ENCODE results near the gene ROBO2.

Gene ROBO2

GRCh38 chr3:77052051-77052501 lies 12.2 kb downstream of the ROBO2 start:
- no peak for DNase-seq

GRCh38 chr3:77052733-77053670 lies 13.1 kb downstream of the ROBO2 start:
- no peak for DNase-seq

DNA sequence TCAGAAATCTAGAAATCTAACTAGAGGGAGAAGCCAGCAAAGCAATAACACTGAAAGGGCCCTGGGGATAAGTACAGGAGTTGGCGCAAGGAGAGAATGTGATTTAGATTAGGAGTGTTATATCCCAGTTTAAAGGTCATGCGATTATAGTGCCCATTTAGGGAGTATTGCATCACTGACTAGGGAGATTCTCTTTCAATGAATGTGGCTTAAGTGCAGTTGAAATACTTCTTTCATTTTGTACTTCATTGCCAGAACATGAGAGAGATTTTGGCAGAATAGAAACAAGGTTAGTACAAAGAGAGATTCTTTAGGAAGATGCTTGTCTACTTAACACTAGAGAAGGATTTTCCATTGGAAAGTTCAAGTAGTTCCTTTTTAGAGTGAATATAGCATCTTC lies 13.9 kb downstream of the ROBO2 start:
- no peak for DNase-seq

DNA sequence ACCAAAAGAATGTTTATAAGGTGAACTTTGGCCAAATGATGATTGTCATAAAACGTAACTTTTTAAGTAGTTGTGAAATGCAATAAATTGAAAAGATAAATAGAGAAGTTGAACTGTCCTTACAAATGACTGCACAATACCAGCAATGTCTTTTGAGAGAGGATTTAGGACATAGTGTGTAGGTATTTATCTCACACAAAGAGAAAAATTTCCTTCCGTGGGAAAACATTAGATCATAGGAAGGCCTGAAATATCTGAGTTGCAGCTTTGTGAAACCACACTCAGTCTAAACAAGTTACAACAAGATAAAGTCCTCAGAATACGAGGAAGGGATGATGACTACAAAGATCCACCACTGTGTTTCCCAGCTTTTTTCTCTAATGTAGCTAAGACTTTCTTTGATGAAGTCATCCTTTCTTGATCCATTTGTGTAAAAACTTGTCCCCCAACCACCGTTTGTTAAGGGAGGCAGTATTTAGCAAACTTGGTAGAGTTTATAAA lies 16.0 kb downstream of the ROBO2 start:
- no peak for DNase-seq

- no peak for DNase-seq
Measured at GRCh38 chr3:77059354-77059753, 19.5 kb downstream of the ROBO2 start.

DNA sequence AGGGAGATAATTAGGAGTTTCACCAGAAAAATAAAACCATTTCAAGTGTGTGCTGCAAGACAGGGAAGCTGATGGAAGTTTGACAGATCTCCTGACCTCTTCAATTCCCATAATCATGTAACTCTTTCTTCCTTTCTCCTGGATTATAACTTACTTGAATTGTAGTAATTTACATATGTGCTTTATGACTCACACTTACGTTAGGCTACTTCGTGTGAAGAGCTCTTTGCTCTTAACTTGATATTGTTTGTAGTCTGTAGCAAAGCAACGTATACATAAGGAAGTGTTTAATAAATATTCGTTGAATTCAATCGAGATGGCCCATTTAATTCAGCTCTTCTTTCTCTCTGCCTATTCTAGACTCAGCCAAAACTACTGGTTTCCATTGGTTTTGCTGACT lies 23.5 kb downstream of the ROBO2 start:
- no peak for DNase-seq

DNA sequence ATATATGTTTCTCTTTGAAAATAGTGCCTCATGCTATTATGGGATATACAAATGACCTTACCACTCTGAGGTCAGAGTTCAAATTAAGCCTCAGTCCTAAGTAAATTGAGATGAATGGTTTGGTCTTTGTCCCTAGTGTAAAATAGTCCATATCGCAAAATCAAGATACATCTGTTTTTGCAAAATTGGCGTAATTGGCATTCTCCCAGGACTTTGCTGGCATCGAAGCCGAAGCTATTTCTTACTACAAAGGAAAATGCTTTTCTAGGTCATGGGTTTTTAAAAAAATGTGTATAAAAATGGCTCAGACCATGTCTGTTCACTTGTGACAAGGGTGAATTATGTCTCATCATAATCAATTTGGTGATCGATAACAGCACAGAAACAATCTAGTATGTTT lies 25.9 kb downstream of the ROBO2 start:
- no peak for DNase-seq

- DNase-seq: no peak
Measured at GRCh38 chr3:77066829-77067228, 26.9 kb downstream of the ROBO2 start.

DNA sequence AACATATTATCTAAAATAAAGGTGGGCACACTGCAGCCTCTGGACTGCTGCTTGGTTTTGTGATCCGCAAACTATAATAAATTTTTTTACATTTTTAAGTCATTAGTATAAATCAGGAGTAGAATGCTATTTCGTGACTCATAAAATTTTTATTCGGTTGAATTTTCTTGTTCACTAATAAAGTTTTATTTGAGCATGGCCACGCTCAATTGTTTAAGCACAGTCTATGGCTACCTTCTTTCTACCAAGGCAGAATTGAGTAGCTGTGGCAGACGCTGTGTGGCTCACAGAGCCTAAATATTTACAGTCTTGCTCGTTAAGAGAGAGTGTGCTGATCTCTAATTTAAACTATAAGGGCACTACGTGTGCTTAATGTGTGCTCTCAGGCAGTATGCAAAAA lies 28.9 kb downstream of the ROBO2 start:
- no peak for DNase-seq

DNA sequence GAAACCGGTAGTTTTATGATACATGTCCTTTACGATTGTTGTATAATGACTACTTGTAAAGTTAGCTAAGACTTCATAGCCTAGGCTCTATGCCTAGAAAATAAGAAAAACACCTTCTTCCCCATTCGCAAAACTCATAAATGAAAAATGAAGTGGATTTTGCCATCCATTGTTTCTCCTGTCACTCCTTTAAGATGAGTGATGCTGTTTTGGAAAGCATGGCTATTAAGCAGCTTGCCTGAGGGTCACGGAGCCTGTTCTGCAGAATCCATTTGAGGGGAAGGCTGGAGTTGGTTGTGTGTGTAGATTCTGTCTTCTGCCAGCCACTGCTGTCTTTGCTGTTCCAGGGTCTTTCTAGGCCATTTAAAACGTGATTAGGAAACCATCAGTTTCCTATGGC lies 31.5 kb downstream of the ROBO2 start:
- DNase-seq: no peak

GRCh38 chr3:77071809-77072208 lies 31.9 kb downstream of the ROBO2 start:
- no peak for DNase-seq

DNA sequence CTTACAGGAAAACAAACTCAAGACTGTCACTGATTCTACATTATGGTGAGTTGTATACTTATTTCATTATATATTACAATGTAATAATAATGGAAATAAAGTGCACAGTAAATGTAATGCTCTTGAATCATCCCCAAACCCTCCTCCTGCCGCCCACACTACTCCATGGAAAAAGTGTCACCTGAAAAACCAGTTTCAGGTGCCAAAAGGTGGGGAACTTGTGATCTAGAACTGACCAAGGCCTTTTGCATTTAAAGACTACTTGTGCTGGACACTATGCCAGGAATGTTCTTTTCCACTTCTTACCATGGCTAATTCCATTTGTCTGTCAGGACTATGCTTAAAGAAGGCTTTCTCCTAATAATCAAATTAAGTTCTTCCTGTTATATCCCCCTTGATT lies 32.3 kb downstream of the ROBO2 start:
- no peak for DNase-seq

GRCh38 chr3:77078279-77078678 lies 38.4 kb downstream of the ROBO2 start:
- no peak for DNase-seq

DNA sequence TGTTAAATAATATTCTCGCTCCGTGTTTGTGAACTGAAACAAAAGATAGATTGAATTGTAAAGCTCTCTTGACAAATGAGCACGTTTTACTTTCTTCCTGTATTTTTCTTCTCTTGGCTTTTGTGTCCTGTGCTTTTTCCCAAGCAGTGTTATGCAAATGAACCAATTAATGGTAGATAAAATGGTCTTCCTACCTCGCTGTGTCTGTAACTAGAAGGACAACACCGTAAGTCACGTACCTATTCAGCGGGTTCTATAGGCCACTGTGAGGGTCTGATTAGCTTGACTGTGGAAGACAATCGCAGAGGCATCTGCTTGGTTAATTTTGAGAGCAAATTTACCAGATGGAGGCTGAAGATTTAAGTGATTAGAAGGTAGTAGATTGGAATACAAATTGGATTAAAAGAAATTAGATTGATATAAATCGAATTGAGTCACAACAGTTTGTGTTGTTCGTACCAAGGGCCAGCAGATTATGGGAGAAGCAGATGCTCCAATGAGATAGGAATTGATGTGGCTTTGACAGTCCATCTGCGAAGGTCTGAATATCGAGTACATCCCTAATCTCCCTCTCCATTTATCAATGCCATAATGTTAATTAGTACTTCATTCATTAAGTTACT lies 40.2 kb downstream of the ROBO2 start:
- no peak for DNase-seq

DNA sequence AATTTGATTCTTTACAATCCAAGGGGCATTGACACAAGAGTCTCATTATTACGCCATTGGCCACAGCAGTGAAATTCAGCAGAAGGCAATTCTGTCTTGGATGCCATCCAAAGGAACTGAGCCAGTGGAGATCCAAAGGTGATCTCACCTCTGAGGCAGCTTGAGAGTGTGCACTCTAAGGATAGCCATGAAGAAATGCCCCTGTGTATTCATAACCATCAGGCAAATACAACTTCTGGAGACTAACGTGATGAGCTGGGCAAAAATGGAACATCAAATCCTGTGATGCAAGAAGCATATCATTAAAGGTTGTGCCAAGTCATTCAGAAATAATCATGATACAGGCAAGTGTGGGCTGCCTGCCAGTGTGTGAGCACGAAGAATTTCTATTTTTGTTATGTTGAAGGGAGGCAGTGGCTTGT lies 41.4 kb downstream of the ROBO2 start:
- no peak for DNase-seq

DNA sequence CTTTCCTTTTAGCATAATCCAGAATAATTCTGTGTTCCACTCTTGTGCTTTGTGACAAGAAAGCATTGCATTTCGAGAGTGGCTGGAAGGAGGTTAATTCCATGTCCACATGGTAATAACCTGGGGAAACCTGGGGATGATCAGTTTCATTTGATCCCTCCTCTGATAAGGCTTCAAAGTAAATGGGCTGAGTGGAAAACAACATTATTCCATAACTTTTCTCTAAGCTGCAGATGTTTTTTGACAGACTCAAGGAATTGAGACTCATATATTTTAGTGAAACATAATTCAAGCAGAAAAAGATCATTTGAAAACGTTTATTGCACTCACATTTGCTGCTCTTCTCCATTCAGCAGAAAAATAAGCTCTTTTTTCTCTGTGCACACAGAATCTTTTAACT lies 44.6 kb downstream of the ROBO2 start:
- no peak for DNase-seq

GRCh38 chr3:77086408-77086807 lies 46.5 kb downstream of the ROBO2 start:
- no peak for DNase-seq

DNA sequence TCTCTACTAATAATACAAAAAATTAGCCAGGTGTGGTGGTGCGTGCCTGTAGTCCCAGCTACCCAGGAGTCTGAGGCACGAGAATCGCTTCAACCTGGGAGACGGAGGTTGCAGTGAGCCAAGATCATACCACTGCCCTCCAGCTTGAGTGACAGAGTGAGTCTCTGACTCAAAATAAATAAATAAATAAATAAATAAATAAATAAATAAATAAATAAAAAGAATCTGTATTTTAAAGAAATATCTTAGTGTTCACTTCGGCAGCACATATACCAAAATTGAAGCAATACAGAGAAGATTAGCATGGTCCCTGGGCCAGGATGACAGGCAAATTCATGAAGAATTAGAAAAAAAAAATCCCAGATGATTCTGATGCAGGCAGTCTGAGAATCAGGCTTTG lies 51.9 kb downstream of the ROBO2 start:
- no peak for DNase-seq

- no peak for DNase-seq
Measured at GRCh38 chr3:77093101-77093500, 53.2 kb downstream of the ROBO2 start.

DNA sequence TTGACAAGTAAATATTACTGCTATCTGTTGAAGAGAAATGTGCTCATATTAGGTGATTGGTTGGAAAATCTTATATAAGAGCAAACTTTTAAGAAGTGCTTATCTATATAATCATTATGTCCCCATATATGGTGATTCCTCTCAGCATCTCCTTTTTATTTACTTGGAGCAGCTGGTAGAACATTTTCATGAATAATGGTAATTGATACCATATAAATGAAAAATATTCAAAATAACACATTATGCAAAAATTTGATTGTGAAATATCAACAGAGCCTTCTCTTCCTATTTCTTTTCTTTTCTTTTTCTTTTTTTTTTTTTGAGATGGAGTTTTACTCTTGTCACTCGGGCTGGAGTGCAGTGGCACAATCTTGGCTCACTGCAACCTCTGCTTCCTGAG lies 56.2 kb downstream of the ROBO2 start:
- DNase-seq: no peak

DNA sequence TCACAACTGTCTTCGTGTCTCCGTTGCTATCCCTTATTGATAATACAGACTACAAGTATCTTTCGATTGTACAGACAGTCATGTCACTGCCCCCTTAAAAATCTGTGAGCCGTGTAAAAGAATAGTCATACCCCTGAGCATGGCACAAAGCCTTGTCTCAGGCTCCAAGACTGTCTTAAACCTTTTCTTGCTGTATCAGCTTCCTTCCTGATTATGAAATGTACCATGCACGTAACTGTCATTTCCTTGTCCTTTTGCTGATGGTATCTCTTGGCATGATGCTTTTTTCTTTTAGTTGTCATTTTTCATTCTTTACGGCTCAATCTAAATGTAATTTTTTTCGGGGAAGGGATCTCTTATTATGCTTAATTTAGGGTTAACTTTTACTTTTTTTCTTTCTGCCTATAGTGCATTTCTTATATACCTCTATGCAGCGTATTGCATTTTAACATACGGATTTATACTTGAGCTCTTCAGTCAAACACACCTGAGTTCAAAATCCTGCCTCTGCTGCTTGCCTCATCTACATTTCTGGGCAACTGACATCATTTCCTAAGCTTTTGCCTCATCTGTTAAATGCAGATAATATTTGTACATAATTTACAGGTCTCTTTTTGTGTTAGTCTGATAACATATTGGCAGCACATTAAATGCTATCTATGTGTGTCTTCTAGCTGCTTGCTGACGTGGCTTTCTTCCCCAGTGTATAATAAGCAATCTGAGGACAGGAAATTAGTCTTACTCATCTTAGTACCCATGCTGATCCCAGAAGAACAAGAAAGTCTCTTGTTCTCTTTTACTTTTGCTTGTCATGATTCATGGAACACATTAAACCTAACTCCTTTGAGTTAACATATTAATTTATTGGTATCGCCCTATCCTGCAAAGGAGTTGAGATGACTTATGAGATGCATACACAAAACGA lies 57.3 kb downstream of the ROBO2 start:
- no peak for DNase-seq

- no peak for DNase-seq
Measured at GRCh38 chr3:77102951-77103769, 63.3 kb downstream of the ROBO2 start.

Data from suppressor macrophage treated with lipopolysaccharide for 4 hours (primary cell).